SU-DHL-6 (cell line): Measurements from ENCODE around the gene HMX2.

Experiments
- H2AFZ ChIP-seq: fragments of 200-600 bp; sonication (generic); 2 replicates; pipeline ENCODE4 v1.6.1; 2014; ENCODE audit warnings: low read depth, mild to moderate bottlenecking, moderate library complexity, mixed read lengths, antibody characterized with exemption, low read length; ENCODE audit not compliant: severe bottlenecking
- H3F3A ChIP-seq: fragments of 200-600 bp; shearing (Covaris generic); 2 replicates; pipeline ENCODE4 v1.6.0; 2016; ENCODE audit warnings: antibody characterized with exemption, mild to moderate bottlenecking; ENCODE audit not compliant: insufficient read depth
- H3K27ac ChIP-seq: fragments of 200-600 bp; sonication (generic); 2 replicates; pipeline ENCODE4 v1.5.1; 2016; ENCODE audit warnings: low read depth, mild to moderate bottlenecking, low read length, moderate library complexity, mixed read lengths
- H3K27me3 ChIP-seq: fragments of 200-600 bp; sonication (generic), shearing (Covaris generic); 2 replicates; pipeline ENCODE4 v1.6.0; 2014; ENCODE audit warnings: mild to moderate bottlenecking, low read length
- H3K36me3 ChIP-seq: fragments of 200-600 bp; sonication (generic); 2 replicates; pipeline ENCODE4 v1.6.1; 2014; ENCODE audit warnings: mild to moderate bottlenecking, low read length, mixed read lengths
- H3K4me2 ChIP-seq: fragments of 300-600, 200-600 bp; shearing (Covaris generic), sonication (generic); 2 replicates; pipeline ENCODE4 v1.6.0; 2014; ENCODE audit warnings: low read length, low read depth, mild to moderate bottlenecking; ENCODE audit not compliant: poor library complexity, severe bottlenecking
- H3K4me3 ChIP-seq: fragments of 200-600 bp; sonication (generic); 2 replicates; pipeline ENCODE4 v1.5.1; 2014; ENCODE audit warnings: antibody characterized with exemption, low read length, mild to moderate bottlenecking, mixed read lengths; ENCODE audit not compliant: insufficient read depth, poor library complexity, severe bottlenecking
- H3K79me2 ChIP-seq: fragments of 200-600 bp; sonication (generic); 2 replicates; pipeline ENCODE4 v1.6.1; 2014; ENCODE audit warnings: mild to moderate bottlenecking, low read length, moderate library complexity; ENCODE audit not compliant: insufficient read depth
- H3K9ac ChIP-seq: fragments of 200-600 bp; sonication (generic); 2 replicates; pipeline ENCODE4 v1.7.0; 2014; ENCODE audit warnings: mild to moderate bottlenecking, low read length
- H3K9me2 ChIP-seq: fragments of 200-600 bp; sonication (generic); replicated peaks from 2 replicates; pipeline ENCODE4 v1.6.1; 2014; ENCODE audit warnings: low read length; ENCODE audit not compliant: insufficient read depth
- H3K9me3 ChIP-seq: fragments of 200-600 bp; sonication (generic); 2 replicates; pipeline ENCODE4 v1.6.1; 2014; ENCODE audit warnings: low read length, mixed read lengths; ENCODE audit not compliant: insufficient read depth
- H4K20me1 ChIP-seq: fragments of 200-600 bp; sonication (generic); 2 replicates; pipeline ENCODE4 v1.6.1; 2014; ENCODE audit warnings: low read depth, mild to moderate bottlenecking, antibody characterized with exemption, low read length, moderate library complexity, mixed read lengths
- CTCF ChIP-seq: fragments of 200-600 bp; sonication (generic); IDR thresholded peaks from one replicate; pipeline ENCODE4 v1.5.1; 2017; ENCODE audit warnings: antibody characterized with exemption, mild to moderate bottlenecking, low read length, moderate library complexity; ENCODE audit not compliant: insufficient read depth, poor library complexity, severe bottlenecking
- EZH2phosphoT487 ChIP-seq: fragments of 200-600 bp; sonication (generic), shearing (Covaris generic); conservative IDR thresholded peaks from 2 replicates; pipeline ENCODE4 v1.6.1; 2018; ENCODE audit warnings: mild to moderate bottlenecking, antibody characterized with exemption, low read length, moderate library complexity, mixed read lengths

Gene HMX2

GRCh38 chr10:123146013-123146893 is 1.7 kb upstream of the HMX2 start:
- H3K9me2 ChIP-seq, result no peaks in the 10 kb centered on the region
- H3K36me3 ChIP-seq, result no peaks in the 10 kb centered on the region
- H2AFZ ChIP-seq, result no peak overlapping the region
- no peaks in the 10 kb centered on the region for H3K27me3 ChIP-seq
- no peaks in the 10 kb centered on the region for H3K79me2 ChIP-seq
- no peak overlapping the region for H3K27ac ChIP-seq
- no peak overlapping the region for H3K4me3 ChIP-seq
- no peaks in the 10 kb centered on the region for H4K20me1 ChIP-seq
- no peaks in the 10 kb centered on the region for H3K9me3 ChIP-seq
- H3K9ac ChIP-seq, result no peak overlapping the region
- H3F3A ChIP-seq, result no peaks in the 10 kb centered on the region
- H3K4me2 ChIP-seq, result no peak overlapping the region
- TF ChIP-seq EZH2phosphoT487, result no peak
- TF ChIP-seq CTCF, result no peak

GRCh38 chr10:123146894-123147634 is 872 bp upstream of the HMX2 start:
- H3K27me3 ChIP-seq, result no peaks in the 10 kb centered on the region

GRCh38 chr10:123148414-123149161 is 652 bp downstream of the HMX2 start:
- no peaks in the 10 kb centered on the region for H3K27me3 ChIP-seq
- H3K9me2 ChIP-seq, result no peaks in the 10 kb centered on the region
- no peaks in the 10 kb centered on the region for H3K9me3 ChIP-seq
- no peak overlapping the region for H3K4me2 ChIP-seq
- H3F3A ChIP-seq, result no peaks in the 10 kb centered on the region
- H3K36me3 ChIP-seq, result no peaks in the 10 kb centered on the region; the same call in 1 of the 2 replicates
- no peaks in the 10 kb centered on the region for H3K79me2 ChIP-seq
- no peaks in the 10 kb centered on the region for H4K20me1 ChIP-seq
- no peak overlapping the region for H3K27ac ChIP-seq
- TF ChIP-seq CTCF, result no peak
- no peak for TF ChIP-seq EZH2phosphoT487
- H3K9ac ChIP-seq, result no peak overlapping the region
- H3K4me3 ChIP-seq, result no peak overlapping the region
- H2AFZ ChIP-seq, result no peak overlapping the region

More at GRCh38 chr10:123146894-123147634, 872 bp upstream of the HMX2 start:
- Histone ChIP-seq H3K9me2 (no peaks in the 10 kb centered on the region), H4K20me1 (no peaks in the 10 kb centered on the region), H3K27ac (no peak overlapping the region), H3F3A (no peaks in the 10 kb centered on the region), H2AFZ (no peak overlapping the region), H3K36me3 (no peaks in the 10 kb centered on the region; the same call in 1 of the 2 replicates), H3K9me3 (no peaks in the 10 kb centered on the region), H3K9ac (no peak overlapping the region), H3K4me3 (no peak overlapping the region), H3K79me2 (no peaks in the 10 kb centered on the region), H3K4me2 (no peak overlapping the region)
- TF ChIP-seq CTCF (no peak), EZH2phosphoT487 (no peak)
